GM13977 (cell line): ENCODE results near the gene SYF2.

ENCODE experiments used
- DNase-seq: peaks from one replicate; pipeline ENCODE4 v3.0.0; 2012; ENCODE audit warnings: low spot score
- in situ Hi-C: fragments of 300-500 bp; cut with MboI; formaldehyde crosslinking; loops from one replicate; pipeline ENCODE4 v1.12.0; 2022; ENCODE audit warnings: low sequenced_read_pairs, low pct_unique_long_range_greater_than_20kb, mixed read lengths, inconsistent platforms; ENCODE audit not compliant: unreplicated experiment
- TF ChIP-seq, protein P1 (sequence below): IDR thresholded peaks from 2 replicates; pipeline ENCODE4 v1.5.1; 2012; ENCODE audit warnings: mild to moderate bottlenecking, control low read depth; ENCODE audit not compliant: insufficient read depth; ENCODE audit errors: extremely low read depth, missing control alignments

The SYF2 gene

DNA sequence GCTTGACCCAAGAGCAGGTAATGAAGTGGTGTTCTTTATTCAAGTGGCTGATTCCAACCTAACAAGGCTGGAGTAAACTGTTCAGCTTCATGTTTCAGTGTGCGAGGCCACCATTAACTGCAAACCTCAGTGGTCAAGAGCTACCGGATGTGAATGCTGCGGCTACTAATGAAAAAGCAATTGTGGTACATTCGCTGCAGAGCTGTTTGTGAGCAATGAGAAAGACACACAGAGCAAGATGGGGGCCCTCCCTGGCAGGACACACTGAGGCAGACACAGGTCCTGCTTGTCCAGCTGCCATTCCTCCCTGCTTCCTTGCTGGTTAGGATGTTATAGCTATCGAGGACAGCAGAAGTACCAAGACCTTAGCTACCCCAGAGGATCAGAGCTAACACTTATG lies 26.1 kb downstream of the SYF2 start:
- no peak for DNase-seq
- in situ Hi-C loops: loop anchor here (10.0 kb wide), 1 partner anchor 361 kb away; no protein-coding TSS in a partner anchor
- TF ChIP-seq, protein P1, sequence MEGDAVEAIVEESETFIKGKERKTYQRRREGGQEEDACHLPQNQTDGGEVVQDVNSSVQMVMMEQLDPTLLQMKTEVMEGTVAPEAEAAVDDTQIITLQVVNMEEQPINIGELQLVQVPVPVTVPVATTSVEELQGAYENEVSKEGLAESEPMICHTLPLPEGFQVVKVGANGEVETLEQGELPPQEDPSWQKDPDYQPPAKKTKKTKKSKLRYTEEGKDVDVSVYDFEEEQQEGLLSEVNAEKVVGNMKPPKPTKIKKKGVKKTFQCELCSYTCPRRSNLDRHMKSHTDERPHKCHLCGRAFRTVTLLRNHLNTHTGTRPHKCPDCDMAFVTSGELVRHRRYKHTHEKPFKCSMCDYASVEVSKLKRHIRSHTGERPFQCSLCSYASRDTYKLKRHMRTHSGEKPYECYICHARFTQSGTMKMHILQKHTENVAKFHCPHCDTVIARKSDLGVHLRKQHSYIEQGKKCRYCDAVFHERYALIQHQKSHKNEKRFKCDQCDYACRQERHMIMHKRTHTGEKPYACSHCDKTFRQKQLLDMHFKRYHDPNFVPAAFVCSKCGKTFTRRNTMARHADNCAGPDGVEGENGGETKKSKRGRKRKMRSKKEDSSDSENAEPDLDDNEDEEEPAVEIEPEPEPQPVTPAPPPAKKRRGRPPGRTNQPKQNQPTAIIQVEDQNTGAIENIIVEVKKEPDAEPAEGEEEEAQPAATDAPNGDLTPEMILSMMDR: no peak

DNA sequence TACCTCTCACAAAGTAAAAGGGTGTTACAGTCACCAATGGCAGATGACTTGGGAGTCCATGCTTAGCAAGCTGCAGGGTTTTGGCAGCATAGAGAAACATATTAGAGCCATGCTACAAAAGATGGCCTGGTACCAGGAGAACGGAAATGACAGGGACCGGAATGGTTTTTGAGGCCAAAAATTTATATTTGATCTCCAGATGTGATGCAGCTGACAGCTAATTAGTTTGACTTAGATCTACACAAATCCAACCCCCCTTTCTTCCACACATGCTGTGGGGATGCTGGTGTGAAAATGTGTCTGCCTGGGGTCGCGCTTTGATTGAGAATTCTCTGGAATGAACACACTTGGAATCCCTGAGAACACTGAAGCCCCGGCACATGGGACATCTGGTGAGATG lies 26.5 kb downstream of the SYF2 start:
- in situ Hi-C loops: loop anchor here (10.0 kb wide), 1 partner anchor 361 kb away; no protein-coding TSS in a partner anchor
- DNase-seq: no peak
- TF ChIP-seq, protein P1: no peak

DNA sequence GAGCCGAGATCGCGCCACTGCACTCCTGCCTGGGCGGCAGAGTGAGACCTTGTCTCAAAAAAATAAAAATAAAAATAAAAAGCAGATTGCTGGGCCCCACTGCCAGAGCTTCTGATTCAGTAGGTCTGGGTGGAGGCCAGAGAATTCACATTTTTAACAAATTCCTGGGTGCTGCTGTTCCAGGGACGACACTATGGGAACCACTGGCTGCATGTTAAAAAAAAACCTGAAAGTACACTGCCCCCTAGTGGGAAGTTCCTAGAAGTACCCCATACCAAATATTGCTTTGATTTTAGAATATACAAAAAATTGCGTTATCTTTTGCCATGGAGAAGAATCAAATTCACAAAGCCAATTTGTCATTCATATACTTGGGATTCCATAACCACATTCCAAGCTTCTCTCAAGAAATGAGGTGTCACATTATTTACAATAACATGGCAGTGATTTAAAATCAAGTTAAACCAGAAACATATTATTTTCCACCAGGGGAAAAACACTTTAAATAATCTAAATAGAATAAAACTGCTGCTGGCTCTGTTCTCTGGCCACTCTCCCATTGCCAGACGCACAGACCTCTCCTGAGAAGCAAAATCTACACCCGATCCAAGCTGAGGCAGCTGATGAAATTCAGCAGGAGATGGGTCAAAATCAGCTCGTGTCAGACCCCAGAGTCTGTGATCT lies 27.4 kb downstream of the SYF2 start:
- DNase-seq: peak; percentile 66

DNA sequence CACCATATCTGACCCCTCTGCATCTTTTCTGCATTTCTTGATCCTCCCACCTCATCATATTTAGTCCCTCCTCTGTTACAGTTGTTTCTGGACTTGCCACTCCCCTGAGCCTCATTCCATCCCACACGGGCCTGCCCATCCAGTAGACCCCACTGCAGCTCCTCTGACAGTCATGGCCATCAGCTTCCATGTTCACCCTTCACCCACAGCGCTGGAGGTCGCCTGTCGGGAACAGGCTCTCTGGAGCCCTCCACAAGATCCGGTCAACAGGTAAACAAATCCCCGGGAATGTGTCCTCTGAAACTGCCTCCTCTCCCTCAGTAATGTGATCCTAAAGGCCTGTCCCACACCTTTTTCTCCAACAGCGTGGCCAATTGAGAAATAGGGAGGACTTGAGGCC lies 31.3 kb downstream of the SYF2 start:
- in situ Hi-C loops: loop anchor here (10.0 kb wide), 1 partner anchor 356 kb away; no protein-coding TSS in a partner anchor
- no peak for DNase-seq
- TF ChIP-seq, protein P1: no peak

More for the DNA sequence above, 27.4 kb downstream of the SYF2 start:
- in situ Hi-C loops: loop anchor here (10.0 kb wide), 1 partner anchor 360 kb away; no protein-coding TSS in a partner anchor
- TF ChIP-seq, protein P1: peak; percentile 62

DNA sequence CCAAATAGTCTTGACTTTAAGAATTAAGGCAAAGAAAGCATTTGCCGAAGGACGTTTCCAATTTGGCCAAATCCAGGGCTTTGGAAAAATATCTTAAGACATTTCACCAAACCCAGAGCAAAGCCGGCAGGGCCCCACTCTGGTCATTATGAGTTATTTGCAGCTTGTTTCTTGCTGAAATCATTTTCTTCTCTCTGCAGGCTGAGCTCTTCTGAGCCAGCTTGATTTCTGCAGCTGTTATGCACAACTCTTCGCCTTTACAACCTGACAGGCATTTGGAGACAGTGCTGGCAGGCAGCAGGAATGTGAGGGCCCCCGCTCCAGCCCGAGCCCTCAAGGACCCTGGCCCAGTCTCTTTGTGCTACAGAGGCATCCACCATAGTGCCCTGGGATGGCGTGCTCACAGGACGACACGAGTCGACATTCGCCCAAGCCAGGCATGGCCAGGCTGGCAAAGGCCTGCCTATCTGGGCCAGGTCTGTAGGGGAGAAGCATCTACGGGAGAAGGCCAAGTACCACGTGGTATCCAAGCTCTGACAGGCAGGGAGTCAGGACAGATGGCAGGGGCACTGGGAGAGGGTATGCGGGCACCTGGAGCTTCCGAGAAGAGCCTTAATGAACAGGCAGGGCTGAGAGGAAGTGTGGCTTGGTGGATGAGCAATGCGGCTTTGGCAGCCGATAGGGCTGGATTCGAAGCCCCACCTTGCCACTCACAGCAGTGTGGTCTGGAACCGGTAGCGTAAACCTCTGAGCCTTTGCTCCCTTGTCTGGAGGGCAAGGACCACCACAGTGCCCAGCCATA lies 32.3 kb downstream of the SYF2 start:
- no peak for DNase-seq
- in situ Hi-C loops: loop anchor here (10.0 kb wide), 1 partner anchor 355 kb away; no protein-coding TSS in a partner anchor
- TF ChIP-seq, protein P1: no peak

DNA sequence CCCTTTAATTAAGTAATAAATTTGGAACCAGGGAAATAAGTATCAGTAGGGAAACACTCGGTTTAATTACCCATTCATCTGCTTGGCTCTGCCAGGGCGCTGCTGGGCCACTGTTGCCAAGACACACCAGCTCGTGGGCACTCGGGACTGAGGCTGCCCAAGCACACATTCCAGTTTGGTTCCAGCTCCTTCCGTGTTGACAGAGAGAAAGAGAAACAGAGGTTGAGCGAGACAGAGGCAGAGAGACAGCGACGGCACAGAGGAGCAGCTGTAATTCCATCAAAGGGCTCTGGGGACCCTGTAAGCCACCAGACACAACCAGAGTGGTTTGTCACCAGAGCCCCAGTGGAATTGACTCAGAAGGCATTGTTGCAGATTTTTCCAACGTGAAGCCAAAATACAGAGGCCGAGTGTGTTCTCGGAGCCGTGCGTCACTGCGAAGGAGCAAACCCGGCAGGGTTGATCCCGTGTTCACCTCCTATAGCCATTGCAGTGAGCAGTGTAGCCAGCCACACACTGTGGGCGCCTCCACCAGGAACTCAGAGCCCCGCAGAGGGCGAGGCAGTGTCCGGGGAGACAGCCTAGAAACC lies 33.5 kb downstream of the SYF2 start:
- in situ Hi-C loops: no loop called here
- TF ChIP-seq, protein P1: peak; percentile 2
- peak; percentile 53 for DNase-seq
